Effector memory CD4-positive, alpha-beta T cell (primary cell): ENCODE measurements around the gene CCDC167.

Source experiments
- DNase-seq, 3 donors: peaks; one replicate each; pipeline ENCODE4 v3.0.0-alpha.2; 2020
- H3K27ac ChIP-seq: 2 replicates; pipeline ENCODE4 v1.7.0; 2013; ENCODE audit warnings: mild to moderate bottlenecking, low read length, moderate library complexity; ENCODE audit not compliant: insufficient read depth, poor library complexity, severe bottlenecking
- H3K27me3 ChIP-seq: replicated peaks from 2 replicates; pipeline ENCODE4 v1.7.0; 2013; ENCODE audit warnings: mild to moderate bottlenecking, low read length; ENCODE audit not compliant: insufficient read depth, control insufficient read depth, poor library complexity, severe bottlenecking
- H3K36me3 ChIP-seq: 2 replicates; pipeline ENCODE4 v1.7.0; 2013; ENCODE audit warnings: mild to moderate bottlenecking, low read length, moderate library complexity; ENCODE audit not compliant: control insufficient read depth, insufficient read depth
- H3K4me1 ChIP-seq: 2 replicates; pipeline ENCODE4 v1.7.0; 2013; ENCODE audit warnings: low read length, mild to moderate bottlenecking; ENCODE audit not compliant: control insufficient read depth, insufficient read depth, poor library complexity, severe bottlenecking
- H3K4me3 ChIP-seq: 2 replicates; pipeline ENCODE4 v1.7.0; 2013; ENCODE audit warnings: low read length, low read depth, mild to moderate bottlenecking; ENCODE audit not compliant: insufficient read depth, poor library complexity, severe bottlenecking
- H3K9me3 ChIP-seq: 2 replicates; pipeline ENCODE4 v1.7.0; 2013; ENCODE audit warnings: mild to moderate bottlenecking, low read length, moderate library complexity; ENCODE audit not compliant: control insufficient read depth

CCDC167 gene

DNA sequence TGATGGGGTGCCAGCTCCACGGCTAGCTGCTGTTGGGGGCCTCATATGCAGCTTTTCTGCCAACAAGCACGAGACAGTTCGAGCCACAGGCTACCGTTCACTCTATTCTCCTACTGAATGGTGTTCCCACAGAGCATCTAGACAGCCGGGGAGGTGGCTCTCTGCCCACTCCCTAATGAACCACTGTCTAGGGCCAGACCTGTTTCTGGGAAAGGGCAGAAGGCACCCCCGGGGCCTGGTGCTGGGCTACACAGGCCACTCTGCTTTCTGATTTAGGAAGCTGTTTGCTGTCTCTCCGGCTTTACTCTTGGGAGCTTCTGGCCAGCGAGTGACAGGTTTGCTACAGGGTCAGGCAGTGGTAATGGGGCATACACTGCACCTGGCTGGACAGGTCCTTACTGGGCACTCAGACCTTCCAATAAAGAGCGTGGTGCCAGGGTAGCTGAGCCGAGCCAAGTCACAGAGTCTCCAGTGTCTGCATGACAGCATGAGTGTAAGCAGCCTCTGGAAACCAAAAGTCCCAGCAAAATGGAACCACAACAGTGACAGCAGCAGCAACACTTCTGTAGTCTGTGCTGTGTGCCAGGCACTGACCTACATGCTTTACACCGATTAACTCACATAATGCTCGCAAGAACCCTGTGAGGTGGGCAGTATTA is 8.4 kb downstream of the CCDC167 start:
- H3K27ac ChIP-seq = peak overlapping the region; percentile 67

DNA sequence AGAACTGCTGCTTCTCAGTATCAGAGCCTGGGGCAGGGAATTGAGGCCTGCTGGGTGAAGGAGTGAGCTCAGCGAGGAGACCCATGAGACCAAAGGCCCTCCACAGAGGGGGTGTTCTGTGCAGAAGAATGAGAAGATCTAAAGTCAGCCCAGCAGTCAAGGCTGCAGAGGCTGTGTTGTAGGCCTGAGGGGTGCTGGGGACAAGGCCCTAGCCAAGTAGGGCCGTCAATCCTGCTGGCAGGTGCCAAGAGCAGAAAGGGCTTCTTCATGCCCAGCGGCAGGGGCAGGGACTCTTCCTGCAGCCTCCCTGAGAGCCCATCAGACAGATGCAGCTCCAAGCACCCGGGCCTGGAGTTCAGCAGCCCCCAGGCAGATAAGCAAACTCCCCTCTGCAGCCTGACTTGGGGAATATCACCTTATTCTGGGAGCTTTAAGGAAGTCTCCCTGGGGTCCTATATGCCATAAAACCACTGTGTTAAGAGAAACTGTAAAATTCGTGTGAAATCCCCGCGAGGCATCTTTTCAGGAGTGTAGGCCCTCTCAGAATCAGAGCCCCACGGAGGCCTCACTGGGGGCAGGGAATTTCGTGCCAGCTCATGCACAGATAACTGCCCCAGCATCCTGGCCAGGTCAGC is 9.0 kb downstream of the CCDC167 start:
- Histone ChIP-seq H3K4me1 (peaks cover 43% of the 10 kb centered on the region), H3K27ac (peak overlapping the region; percentile 67), H3K4me3 (no peak overlapping the region), H3K36me3 (peaks cover 6% of the 10 kb centered on the region), H3K27me3 (no peaks in the 10 kb centered on the region), H3K9me3 (no peaks in the 10 kb centered on the region)
- DNase-seq = no peak

More for the DNA sequence above, 8.4 kb downstream of the CCDC167 start:
- peaks cover 45% of the 10 kb centered on the region for H3K4me1 ChIP-seq
- DNase-seq = no peak
- H3K9me3 ChIP-seq = no peaks in the 10 kb centered on the region
- H3K36me3 ChIP-seq = peaks cover 6% of the 10 kb centered on the region
- H3K27me3 ChIP-seq = no peaks in the 10 kb centered on the region
- H3K4me3 ChIP-seq = no peak overlapping the region

GRCh38 chr6:37489697-37490336 is 9.9 kb downstream of the CCDC167 start:
- H3K4me1 ChIP-seq = peaks cover 37% of the 10 kb centered on the region
- no peak overlapping the region for H3K4me3 ChIP-seq
- H3K9me3 ChIP-seq = no peaks in the 10 kb centered on the region
- peak overlapping the region; percentile 67 for H3K27ac ChIP-seq
- peaks cover 6% of the 10 kb centered on the region for H3K36me3 ChIP-seq
- DNase-seq = no peak
- H3K27me3 ChIP-seq = no peaks in the 10 kb centered on the region

- H3K4me1 ChIP-seq = peaks cover 41% of the 10 kb centered on the region
- DNase-seq = no peak
These were observed 11.2 kb downstream of the CCDC167 start for GRCh38 chr6:37488476-37488875.

GRCh38 chr6:37487591-37488380 is 11.9 kb downstream of the CCDC167 start:
- H3K36me3 ChIP-seq = peaks cover 18% of the 10 kb centered on the region
- no peaks in the 10 kb centered on the region for H3K27me3 ChIP-seq
- H3K9me3 ChIP-seq = no peaks in the 10 kb centered on the region
- no peak for DNase-seq
- peak overlapping the region; percentile 44 for H3K27ac ChIP-seq
- H3K4me1 ChIP-seq = peaks cover 40% of the 10 kb centered on the region
- no peak overlapping the region for H3K4me3 ChIP-seq

More at GRCh38 chr6:37488476-37488875, 11.2 kb downstream of the CCDC167 start:
- peak overlapping the region; percentile 44 for H3K27ac ChIP-seq
- H3K9me3 ChIP-seq = no peaks in the 10 kb centered on the region
- H3K27me3 ChIP-seq = no peaks in the 10 kb centered on the region
- no peak overlapping the region for H3K4me3 ChIP-seq
- peaks cover 12% of the 10 kb centered on the region for H3K36me3 ChIP-seq

DNA sequence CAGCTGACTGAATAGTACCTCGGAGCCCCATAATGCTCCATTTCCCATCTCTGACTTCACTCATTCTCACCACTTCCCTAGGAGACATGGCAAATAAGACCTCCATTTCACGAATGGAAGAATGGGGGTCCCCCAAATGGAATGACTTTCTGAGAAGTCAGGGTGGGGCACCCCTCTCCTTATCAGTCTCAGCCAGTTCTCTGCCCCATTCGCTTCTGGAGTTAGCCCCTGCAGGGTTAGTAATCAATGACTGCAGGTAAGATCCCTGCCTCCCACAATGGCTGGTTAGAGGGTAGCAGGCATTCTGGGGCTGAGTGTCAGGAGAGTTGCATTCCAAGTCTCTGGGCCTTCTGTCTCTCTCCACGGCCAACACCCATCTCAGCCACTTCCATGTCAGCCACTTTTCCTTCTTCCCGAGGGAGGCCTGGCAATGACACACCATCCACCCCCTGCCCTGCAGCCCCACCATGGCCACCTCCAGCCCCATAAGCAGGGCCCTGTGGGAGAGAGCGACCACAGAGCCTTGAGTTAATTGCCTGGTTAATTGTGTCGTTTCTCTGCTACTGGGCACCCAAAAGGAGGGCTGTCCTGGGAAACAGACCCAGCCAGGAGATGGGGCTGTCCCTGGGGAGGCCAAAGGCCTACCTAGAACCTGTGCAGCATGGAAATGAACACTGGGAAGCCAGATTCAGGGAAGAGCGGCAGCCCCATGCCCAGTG is 13.4 kb downstream of the CCDC167 start:
- Histone ChIP-seq H3K27me3 (no peaks in the 10 kb centered on the region), H3K36me3 (peaks cover 33% of the 10 kb centered on the region), H3K27ac (no peak overlapping the region), H3K4me3 (no peak overlapping the region), H3K9me3 (no peaks in the 10 kb centered on the region), H3K4me1 (peaks cover 25% of the 10 kb centered on the region)
- DNase-seq = no peak

DNA sequence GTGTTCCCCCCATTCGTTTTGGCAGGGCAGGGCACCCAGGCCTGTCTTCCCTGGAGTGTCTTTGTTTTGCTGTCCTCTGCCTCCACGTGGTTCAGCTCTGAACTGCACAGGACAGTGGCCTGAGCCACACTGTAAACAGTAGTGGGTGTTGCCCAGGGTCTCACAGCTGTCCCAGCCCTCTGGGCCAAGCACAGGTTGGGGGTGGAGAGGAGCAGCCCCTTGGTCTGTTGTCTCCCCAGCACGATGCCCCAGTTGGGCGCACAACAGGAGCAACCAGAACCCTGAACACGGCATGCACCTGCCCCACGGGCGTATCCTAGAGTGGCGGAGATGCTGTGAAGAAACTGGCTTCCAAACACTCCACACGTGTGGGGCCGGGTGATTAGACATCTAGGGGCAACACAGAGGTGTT is 14.4 kb downstream of the CCDC167 start:
- H3K27me3 ChIP-seq = no peaks in the 10 kb centered on the region
- peak overlapping the region; percentile 11 for H3K27ac ChIP-seq
- DNase-seq = no peak
- H3K4me3 ChIP-seq = no peak overlapping the region
- H3K4me1 ChIP-seq = peaks cover 16% of the 10 kb centered on the region
- no peaks in the 10 kb centered on the region for H3K9me3 ChIP-seq
- H3K36me3 ChIP-seq = peaks cover 43% of the 10 kb centered on the region

DNA sequence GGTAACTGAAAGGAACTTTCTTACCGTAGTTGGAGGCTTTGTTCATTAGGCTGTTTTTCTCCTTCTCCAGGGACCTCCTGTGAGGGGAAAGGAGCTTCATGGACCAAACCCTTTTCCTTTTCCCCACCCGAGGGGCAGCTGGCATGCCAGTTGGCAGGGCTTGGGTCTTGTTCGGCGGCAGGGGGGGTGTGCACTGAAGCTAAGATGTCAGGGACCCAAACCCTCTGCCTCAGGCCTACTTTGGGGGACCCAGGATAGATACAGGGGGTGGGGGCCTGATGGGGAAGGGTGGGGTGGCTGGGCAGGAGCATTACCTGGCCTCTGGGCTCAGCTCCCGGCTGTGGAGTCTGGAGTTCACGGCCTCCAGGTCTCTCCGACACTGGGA is 14.9 kb downstream of the CCDC167 start:
- Histone ChIP-seq H3K27ac (peak overlapping the region; percentile 27), H3K9me3 (no peaks in the 10 kb centered on the region), H3K36me3 (peaks cover 48% of the 10 kb centered on the region), H3K4me1 (peaks cover 11% of the 10 kb centered on the region), H3K4me3 (no peak overlapping the region), H3K27me3 (no peaks in the 10 kb centered on the region)
- DNase-seq = no peak

GRCh38 chr6:37483917-37484785 is 15.5 kb downstream of the CCDC167 start:
- Histone ChIP-seq H3K27me3 (no peaks in the 10 kb centered on the region), H3K36me3 (peaks cover 52% of the 10 kb centered on the region), H3K9me3 (no peaks in the 10 kb centered on the region), H3K4me3 (no peak overlapping the region), H3K4me1 (peaks cover 4% of the 10 kb centered on the region), H3K27ac (peak overlapping the region; percentile 27)
- peak; percentile 60 to 72 (median 69) for DNase-seq
